H1 (cell line): ENCODE data around the gene RAD18. TPM values are rescaled to one million over a fixed set of nuclear protein-coding genes. Genes with fewer than 3 reads are reported as not detected.

ENCODE experiments used
- ATF3 ChIP-seq: IDR thresholded peaks from 2 replicates; pipeline ENCODE4 v1.6.1; 2011; ENCODE audit warnings: low read depth, mild to moderate bottlenecking, low read length; ENCODE audit not compliant: insufficient read depth
- BACH1 ChIP-seq: IDR thresholded peaks from 2 replicates; pipeline ENCODE4 v1.6.1; 2012; ENCODE audit warnings: low read length, improper control_type of control experiment
- BCL11A ChIP-seq, 2 experiments: IDR thresholded peaks; one replicate each; pipeline ENCODE4 v1.6.1; 2011; ENCODE audit warnings: low read depth in 2 of 2, low read length in 2 of 2, mild to moderate bottlenecking in 2 of 2
- CHD7 ChIP-seq: fragments of 300-600 bp; sonication (generic); IDR thresholded peaks from 2 replicates; pipeline ENCODE4 v1.7.1; 2012; ENCODE audit warnings: low read length, moderate library complexity, mild to moderate bottlenecking, inconsistent platforms; ENCODE audit not compliant: insufficient replicate concordance
- EGR1 ChIP-seq: IDR thresholded peaks from 2 replicates; pipeline ENCODE4 v1.6.1; 2011; ENCODE audit warnings: low read depth, low read length, borderline replicate concordance
- PHF8 ChIP-seq: fragments of 200-600 bp; sonication (generic); conservative IDR thresholded peaks from 2 replicates; pipeline ENCODE4 v1.7.1; 2012; ENCODE audit warnings: low read depth, mild to moderate bottlenecking, inconsistent platforms, low read length, moderate library complexity
- SIX5 ChIP-seq: IDR thresholded peaks from 2 replicates; pipeline ENCODE4 v1.6.1; 2011; ENCODE audit warnings: mild to moderate bottlenecking, low read depth, low read length
- SUZ12 ChIP-seq: fragments of 200-600 bp; sonication (generic); IDR thresholded peaks from 2 replicates; pipeline ENCODE4 v1.6.1; 2012; ENCODE audit warnings: mild to moderate bottlenecking, inconsistent platforms, low read length, moderate library complexity, mixed read lengths
- USF2 ChIP-seq: IDR thresholded peaks from 2 replicates; pipeline ENCODE4 v1.6.1; 2011; ENCODE audit warnings: low read length, improper control_type of control experiment
- polyA plus RNA-seq, 7 experiments: library from polyadenylated mRNA; depleted of rRNA in 3 of 7; stranded (reverse) in 5 of 7; unstranded in 2 of 7; fragments of >200 nt in 5 of 7; fragments of 200-250 nt in 2 of 7; gene quantifications; 1 replicate in 5 of 7; 2 replicates in 1 of 7; 4 replicates in 1 of 7; pipeline versions ENCODE4 v1.2.1 to v1.2.3, GENCODE V29; 2011 to 2013; ENCODE audit warnings: missing spikeins in 2 of 7, mixed read lengths in 2 of 7
- total RNA-seq: library from RNA; stranded (reverse); fragmentation: NEBNext Ultra II Directional; extraction: Animal tissue kit (Norgen Biotek cat#: 25700); gene quantifications from 2 replicates; pipeline ENCODE4 v1.2.1, GENCODE V29; 2021

Gene RAD18
- total and polyA plus RNA-seq, 2 of the 8 experiments (the other 6 are each of a cell fraction or from before 2014, with no cell fraction given) = 13.0 to 23.2 TPM

- no peak for TF ChIP-seq CHD7
- no peak for TF ChIP-seq ATF3
- no peak for TF ChIP-seq USF2
- TF ChIP-seq SIX5 = no peak
- no peak for TF ChIP-seq PHF8
- no peak for TF ChIP-seq EGR1
- no peak for TF ChIP-seq SUZ12
- no peak for TF ChIP-seq BACH1
- no peak for TF ChIP-seq BCL11A (IDR thresholded peaks at IDR 0.05; ENCODE audit: low read depth in 2 of 2, low read length in 2 of 2)
Observed at GRCh38 chr3:8959668-8960067, 3.6 kb downstream of the RAD18 start (continued).
